GM10266 (cell line): Measurements from ENCODE around the gene LTF.
"Not testable (repeated sequence)": the region's sequence is repeated elsewhere in the genome, so short reads cannot be mapped to it uniquely, and the experiment has no call there.

Experiments used
- DNase-seq: peaks from one replicate; pipeline ENCODE4 v3.0.0; 2012; ENCODE audit errors: extremely low spot score
- CTCF ChIP-seq: IDR thresholded peaks from 2 replicates; pipeline ENCODE4 v1.5.1; 2012; ENCODE audit warnings: mild to moderate bottlenecking, low read depth; ENCODE audit not compliant: control insufficient read depth, insufficient read depth; ENCODE audit errors: missing control alignments

Gene LTF

GRCh38 chr3:46435081-46435726 is 29.5 kb downstream of the LTF start:
- no peak for TF ChIP-seq CTCF
- no peak for DNase-seq

GRCh38 chr3:46433841-46434240 is 30.9 kb downstream of the LTF start:
- no peak for DNase-seq
- TF ChIP-seq CTCF, result no peak

GRCh38 chr3:46433118-46433517 is 31.6 kb downstream of the LTF start:
- not testable (repeated sequence) for DNase-seq

GRCh38 chr3:46431905-46432304 is 32.8 kb downstream of the LTF start:
- not testable (repeated sequence) for DNase-seq

GRCh38 chr3:46430879-46431278 is 33.8 kb downstream of the LTF start:
- not testable (repeated sequence) for DNase-seq

GRCh38 chr3:46429671-46430070 is 35.0 kb downstream of the LTF start:
- DNase-seq, result no peak
- no peak for TF ChIP-seq CTCF

- no peak for DNase-seq
- TF ChIP-seq CTCF, result no peak
Observed at GRCh38 chr3:46429250-46429649, 35.5 kb downstream of the LTF start.

GRCh38 chr3:46427916-46428833 is 36.5 kb downstream of the LTF start:
- no peak for DNase-seq
- TF ChIP-seq CTCF, result no peak

GRCh38 chr3:46427404-46427803 is 37.3 kb downstream of the LTF start:
- DNase-seq, result not testable (repeated sequence)

- not testable (repeated sequence) for DNase-seq
Observed at GRCh38 chr3:46426476-46426875, 38.2 kb downstream of the LTF start.
